Effector memory CD8-positive, alpha-beta T cell (primary cell): Measurements from ENCODE around the gene CDK17.
A peak's percentile ranks its signal among the peaks of the same experiment; 100 is the strongest.

Source experiments
- ATAC-seq: fragments of 150-1000 bp; cut with Tn5 transposase; replicated peaks from 2 replicates; pipeline ENCODE4 v1.10.0; 2021; ENCODE audit warnings: mild to moderate bottlenecking, moderate library complexity
- DNase-seq, 3 experiments: peaks; one replicate each; pipeline ENCODE4 v3.0.0; 2021
- H3K27ac Mint-ChIP-seq, 2 donors: one replicate each; pipeline ENCODE4 v1.8.0; 2022; ENCODE audit warnings: mild to moderate bottlenecking in 2 of 2, mixed read lengths in 2 of 2, moderate library complexity in 2 of 2
- H3K27me3 Mint-ChIP-seq, 2 donors: one replicate each; pipeline ENCODE4 v1.8.0; 2022; ENCODE audit warnings: mixed read lengths in 2 of 2
- H3K36me3 Mint-ChIP-seq: one replicate; pipeline ENCODE4 v1.8.0; 2022; ENCODE audit warnings: mild to moderate bottlenecking, moderate library complexity, mixed read lengths; ENCODE audit not compliant: insufficient read depth
- H3K4me1 Mint-ChIP-seq, 2 donors: one replicate each; pipeline ENCODE4 v1.8.0; 2022; ENCODE audit warnings: low read depth in 2 of 2, mixed read lengths in 2 of 2
- H3K4me3 Mint-ChIP-seq, 2 donors: one replicate each; pipeline ENCODE4 v1.8.0; 2022; ENCODE audit warnings: mild to moderate bottlenecking in 2 of 2, mixed read lengths in 2 of 2, moderate library complexity in 2 of 2
- H3K9me3 Mint-ChIP-seq, 2 donors: one replicate each; pipeline ENCODE4 v1.8.0; 2022; ENCODE audit warnings: mixed read lengths in 2 of 2

CDK17 gene

DNA sequence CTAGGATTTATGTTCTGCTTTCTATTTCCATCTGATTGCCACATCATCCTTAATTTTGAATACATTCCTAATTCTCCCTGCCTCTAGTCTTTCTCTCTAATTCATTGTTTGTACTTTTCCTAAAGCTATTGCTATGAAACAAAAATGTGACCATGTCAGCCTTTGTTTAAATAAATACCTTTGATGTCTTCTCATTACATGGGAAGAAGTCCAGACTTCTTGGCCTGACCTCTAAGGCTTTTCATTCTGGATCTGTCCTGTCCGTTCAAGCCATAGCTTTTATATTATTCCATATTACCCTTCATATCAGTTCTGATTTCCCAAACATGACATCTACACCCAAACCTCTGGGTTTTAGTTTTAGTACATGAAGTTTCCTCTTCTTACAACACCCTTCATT, 91.4 kb downstream of the CDK17 start:
- Mint-ChIP-seq H3K27me3 (no peaks in the 10 kb centered on the region), H3K4me3 (no peak overlapping the region), H3K4me1 (peaks cover 8 to 22% of the 10 kb centered on the region in 2 donors), H3K9me3 (no peaks in the 10 kb centered on the region), H3K27ac (no peak overlapping the region), H3K36me3 (peaks cover 46% of the 10 kb centered on the region)
- no peak for ATAC-seq
- DNase-seq: no peak

DNA sequence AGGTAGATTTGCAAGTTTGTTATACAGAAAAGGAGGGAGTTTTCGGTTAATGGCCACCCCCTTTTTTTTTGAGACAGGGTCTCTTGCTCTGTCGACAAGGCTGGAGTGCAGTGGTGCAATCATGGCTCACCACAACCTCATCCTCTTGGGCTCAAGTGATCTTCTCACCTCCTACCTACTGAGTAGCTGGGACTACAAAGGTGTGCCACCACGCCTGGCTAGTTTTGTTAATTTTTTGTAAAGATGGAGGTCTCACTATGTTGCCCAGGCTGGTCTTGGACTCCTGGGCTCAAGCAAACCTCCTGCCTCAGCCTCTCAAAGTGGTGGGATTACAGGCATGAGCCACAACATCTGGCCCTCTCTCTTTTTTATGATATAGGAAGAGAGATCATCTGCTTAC, 94.6 kb downstream of the CDK17 start:
- peak overlapping the region; percentile 63 to 84 for H3K27ac Mint-ChIP-seq
- H3K36me3 Mint-ChIP-seq: peaks cover 33% of the 10 kb centered on the region
- no peak overlapping the region for H3K4me3 Mint-ChIP-seq
- ATAC-seq: peak; percentile 65
- no peaks in the 10 kb centered on the region for H3K9me3 Mint-ChIP-seq
- peaks cover 11 to 29% of the 10 kb centered on the region in 2 donors for H3K4me1 Mint-ChIP-seq
- no peak for DNase-seq
- no peaks in the 10 kb centered on the region for H3K27me3 Mint-ChIP-seq

- Mint-ChIP-seq H3K27me3 (no peaks in the 10 kb centered on the region), H3K36me3 (peaks cover 48% of the 10 kb centered on the region), H3K27ac (peak overlapping the region in 1 of 2 donors; percentile 13), H3K9me3 (no peaks in the 10 kb centered on the region), H3K4me1 (peaks cover 11 to 26% of the 10 kb centered on the region in 2 donors), H3K4me3 (no peak overlapping the region)
- no peak for ATAC-seq
- no peak for DNase-seq
These were observed 96.6 kb downstream of the CDK17 start for GRCh38 chr12:96303653-96304052.

- peaks cover 52% of the 10 kb centered on the region for H3K36me3 Mint-ChIP-seq
- H3K27ac Mint-ChIP-seq: peak overlapping the region in 1 of 2 donors; percentile 13
- no peak overlapping the region for H3K4me3 Mint-ChIP-seq
- peaks cover 11 to 26% of the 10 kb centered on the region in 2 donors for H3K4me1 Mint-ChIP-seq
- no peak for ATAC-seq
- H3K9me3 Mint-ChIP-seq: no peaks in the 10 kb centered on the region
- no peak for DNase-seq
- no peaks in the 10 kb centered on the region for H3K27me3 Mint-ChIP-seq
These were observed 97.4 kb downstream of the CDK17 start for GRCh38 chr12:96302687-96303310.

- Mint-ChIP-seq H3K27me3 (no peaks in the 10 kb centered on the region), H3K9me3 (no peaks in the 10 kb centered on the region), H3K4me1 (peaks cover 8 to 25% of the 10 kb centered on the region in 2 donors), H3K4me3 (no peak overlapping the region), H3K36me3 (peaks cover 58% of the 10 kb centered on the region), H3K27ac (peak overlapping the region in 1 of 2 donors; percentile 19)
- DNase-seq: no peak
- no peak for ATAC-seq
These were observed 98.5 kb downstream of the CDK17 start for GRCh38 chr12:96301732-96302131.

DNA sequence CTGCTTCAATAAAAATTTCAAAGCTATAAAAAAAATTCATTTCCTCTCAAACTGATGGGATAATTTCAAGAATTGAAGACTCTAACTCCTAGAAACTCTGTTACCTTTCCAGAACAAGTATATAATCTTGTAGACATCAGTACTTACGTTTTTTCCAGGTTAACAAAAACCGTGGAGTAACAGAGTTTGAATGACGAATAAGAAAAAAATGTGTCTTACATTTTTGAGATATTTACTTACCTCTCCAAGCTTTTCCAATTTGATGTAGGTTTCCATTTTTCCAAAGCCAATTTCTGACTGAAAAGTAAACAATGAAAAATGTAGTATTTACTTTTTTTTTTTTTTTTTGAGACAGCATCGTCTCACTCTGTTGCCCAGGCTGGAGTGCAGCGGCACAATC, 100.2 kb downstream of the CDK17 start:
- DNase-seq (no peak), ATAC-seq (no peak)
- Mint-ChIP-seq H3K36me3 (peaks cover 59% of the 10 kb centered on the region), H3K27me3 (no peaks in the 10 kb centered on the region), H3K9me3 (no peaks in the 10 kb centered on the region), H3K4me3 (no peak overlapping the region), H3K4me1 (peaks cover 7 to 25% of the 10 kb centered on the region in 2 donors), H3K27ac (no peak overlapping the region)

GRCh38 chr12:96297504-96297903, 102.7 kb downstream of the CDK17 start:
- H3K9me3 Mint-ChIP-seq: no peaks in the 10 kb centered on the region
- ATAC-seq: no peak
- H3K4me1 Mint-ChIP-seq: peaks cover 5 to 25% of the 10 kb centered on the region in 2 donors
- no peak overlapping the region for H3K27ac Mint-ChIP-seq
- H3K4me3 Mint-ChIP-seq: no peak overlapping the region
- peaks cover 62% of the 10 kb centered on the region for H3K36me3 Mint-ChIP-seq
- H3K27me3 Mint-ChIP-seq: no peaks in the 10 kb centered on the region
- no peak for DNase-seq

DNA sequence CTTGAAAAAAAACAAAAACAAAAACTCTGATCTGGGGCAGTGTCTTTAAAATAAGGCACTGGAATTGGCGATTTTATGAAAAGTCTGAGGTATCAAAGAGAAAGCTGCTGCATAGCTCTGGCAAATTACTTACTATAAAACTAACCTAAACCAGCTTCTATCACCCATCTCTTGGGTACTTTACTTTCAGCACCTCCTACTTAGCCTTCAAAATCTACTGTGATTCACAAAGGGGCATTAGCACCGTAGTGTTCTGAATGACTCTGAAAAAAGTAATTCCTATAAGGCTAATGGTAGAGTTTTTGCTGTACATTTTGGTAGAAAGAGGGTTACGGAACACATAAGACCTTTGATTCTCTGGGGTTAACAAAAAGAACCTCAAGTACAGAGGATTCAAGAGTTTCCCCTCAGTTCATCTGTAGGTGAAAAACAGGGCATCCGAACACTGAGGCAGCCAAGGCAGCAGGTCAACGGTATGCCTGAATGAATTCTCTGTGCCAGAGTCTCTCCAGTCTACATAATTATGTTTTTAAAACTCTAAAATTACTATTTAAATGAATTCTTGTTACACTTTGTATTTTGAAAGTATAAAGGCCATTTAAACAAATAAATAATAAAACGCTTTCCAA, 104.6 kb downstream of the CDK17 start:
- Mint-ChIP-seq H3K27me3 (no peaks in the 10 kb centered on the region), H3K27ac (peak overlapping the region; percentile 20 to 77), H3K4me1 (peaks cover 2 to 23% of the 10 kb centered on the region in 2 donors), H3K9me3 (no peaks in the 10 kb centered on the region), H3K4me3 (peak overlapping the region in 1 of 2 donors; percentile 49), H3K36me3 (peaks cover 70% of the 10 kb centered on the region)
- ATAC-seq: no peak
- DNase-seq: no peak

DNA sequence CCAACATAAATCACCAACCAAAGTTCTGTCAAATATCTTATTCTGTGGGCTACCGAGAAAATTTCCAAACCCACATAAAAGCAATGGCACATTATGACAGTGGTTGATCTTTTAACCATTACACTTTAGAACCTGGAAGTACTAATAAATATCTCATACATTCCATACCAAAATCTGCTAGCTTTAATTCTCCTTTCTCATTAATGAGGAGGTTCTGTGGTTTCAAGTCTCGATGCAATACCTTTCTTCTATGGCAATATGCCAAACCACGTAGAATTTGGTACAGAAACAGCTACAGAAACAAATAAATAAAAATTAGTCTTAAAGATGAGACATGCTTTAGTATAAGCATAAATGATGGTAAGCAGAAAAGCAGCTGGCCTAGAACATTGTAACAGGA, 105.4 kb downstream of the CDK17 start:
- peak overlapping the region; percentile 20 to 77 for H3K27ac Mint-ChIP-seq
- H3K36me3 Mint-ChIP-seq: peaks cover 67% of the 10 kb centered on the region
- ATAC-seq (peak; percentile 57), DNase-seq (no peak)
- H3K4me1 Mint-ChIP-seq: peaks cover 2 to 22% of the 10 kb centered on the region in 2 donors
- no peaks in the 10 kb centered on the region for H3K27me3 Mint-ChIP-seq
- H3K4me3 Mint-ChIP-seq: peak overlapping the region; percentile 18 to 25
- no peaks in the 10 kb centered on the region for H3K9me3 Mint-ChIP-seq

- Mint-ChIP-seq H3K27ac (no peak overlapping the region), H3K4me1 (peaks cover 2 to 22% of the 10 kb centered on the region in 2 donors)
These were observed 107.1 kb downstream of the CDK17 start for GRCh38 chr12:96293093-96293492.

DNA sequence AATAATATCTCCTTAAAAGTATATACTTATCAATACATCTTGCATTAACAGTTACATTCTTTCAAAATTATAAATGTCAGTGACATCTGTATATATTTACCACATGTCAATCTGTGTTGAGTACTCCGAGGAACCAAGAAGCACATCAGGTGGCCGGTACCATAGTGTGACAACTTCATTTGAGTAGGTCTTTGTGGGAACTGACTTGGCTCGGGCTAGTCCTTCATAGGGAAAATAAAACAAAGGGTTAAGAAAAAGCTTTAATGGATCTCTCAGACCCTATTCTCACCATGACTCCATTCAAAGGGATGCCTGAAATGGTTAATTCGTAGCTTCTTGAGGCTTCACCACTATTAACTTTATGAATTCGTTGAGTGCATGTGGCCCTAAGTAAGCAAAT, 111.2 kb downstream of the CDK17 start:
- Mint-ChIP-seq H3K27me3 (no peaks in the 10 kb centered on the region), H3K4me1 (peaks cover 3 to 4% of the 10 kb centered on the region in 2 donors), H3K36me3 (peaks cover 82% of the 10 kb centered on the region), H3K9me3 (no peaks in the 10 kb centered on the region), H3K27ac (no peak overlapping the region), H3K4me3 (no peak overlapping the region)
- no peak for DNase-seq
- no peak for ATAC-seq

More at GRCh38 chr12:96293093-96293492, 107.1 kb downstream of the CDK17 start:
- Mint-ChIP-seq H3K27me3 (no peaks in the 10 kb centered on the region), H3K4me3 (no peak overlapping the region), H3K36me3 (peaks cover 67% of the 10 kb centered on the region), H3K9me3 (no peaks in the 10 kb centered on the region)
- ATAC-seq (no peak), DNase-seq (no peak)

- Mint-ChIP-seq H3K9me3 (no peaks in the 10 kb centered on the region), H3K4me1 (peaks cover 0 to 3% of the 10 kb centered on the region in 2 donors), H3K27ac (peak overlapping the region in 1 of 2 donors; percentile 45), H3K27me3 (no peaks in the 10 kb centered on the region), H3K36me3 (peaks cover 96% of the 10 kb centered on the region), H3K4me3 (no peak overlapping the region)
- DNase-seq (no peak), ATAC-seq (no peak)
These were observed 115.1 kb downstream of the CDK17 start for GRCh38 chr12:96285158-96285557.

DNA sequence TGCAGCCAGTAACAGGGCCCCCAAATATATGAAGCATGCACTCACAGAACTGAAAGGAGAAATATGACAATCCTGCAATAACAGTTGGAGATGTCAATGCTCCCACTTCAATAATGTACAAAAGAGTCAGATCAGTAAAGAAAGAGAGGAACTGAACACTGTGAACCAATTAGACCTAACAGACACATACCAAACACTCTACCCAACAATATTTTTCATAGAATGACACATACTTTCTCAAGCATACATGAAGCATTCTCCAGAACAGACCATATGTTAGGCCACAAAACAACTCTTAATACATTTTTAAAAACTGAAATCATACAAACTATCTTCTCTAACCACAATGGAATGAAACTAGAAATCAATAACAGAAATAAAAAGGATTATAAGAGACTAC, 125.9 kb downstream of the CDK17 start:
- Mint-ChIP-seq H3K9me3 (no peaks in the 10 kb centered on the region), H3K4me3 (no peak overlapping the region), H3K36me3 (peaks cover 49% of the 10 kb centered on the region), H3K4me1 (peaks cover 9 to 28% of the 10 kb centered on the region in 2 donors), H3K27ac (peak overlapping the region; percentile 16 to 76), H3K27me3 (no peaks in the 10 kb centered on the region)
- no peak for ATAC-seq
- DNase-seq: no peak
